HG03460 (cell line): ENCODE measurements around the gene TBL1XR1.

Source experiments
- ATAC-seq: cut with Tn5 transposase; IDR thresholded peaks from one replicate; pipeline ENCODE4 v1.9.1; 2021; ENCODE audit not compliant: unreplicated experiment

The TBL1XR1 gene

DNA sequence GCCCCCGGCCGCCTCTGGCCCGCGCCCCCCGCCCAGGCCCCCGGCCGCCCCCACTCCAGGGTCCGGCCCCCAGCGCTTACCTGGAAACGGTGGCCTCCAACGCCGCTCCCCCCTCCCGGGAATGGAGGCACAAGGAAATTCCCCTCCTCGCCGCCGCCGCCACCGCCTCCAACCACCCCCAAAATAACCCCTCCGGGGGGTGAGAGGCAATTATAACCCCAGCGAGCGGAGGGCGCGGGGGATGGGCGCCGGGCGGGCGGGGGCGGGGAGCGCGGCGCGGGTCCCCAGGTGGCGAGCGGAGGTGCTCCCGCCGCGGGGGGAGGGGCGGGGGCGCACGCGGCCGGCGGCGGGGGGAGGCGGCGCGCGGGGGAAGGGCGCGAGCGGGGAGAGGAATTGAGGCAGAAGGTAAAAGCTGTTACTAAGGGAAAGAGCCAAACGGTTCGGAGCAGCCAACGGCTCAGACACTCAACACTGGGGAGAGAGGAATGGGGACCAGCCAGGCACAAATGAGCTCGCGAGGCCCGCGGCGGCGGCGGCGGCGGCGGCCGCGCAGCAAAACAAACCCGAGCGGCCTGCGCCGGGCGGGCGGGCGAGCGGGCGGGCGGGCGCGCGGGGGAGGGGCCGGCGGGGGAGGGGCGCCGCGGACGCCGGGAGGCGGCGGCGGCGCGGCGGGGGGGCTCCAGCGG is at the start of gene TBL1XR1:
Gene TBL1XR1 (minus strand): TSS at position 442 of the 686 bp plus-strand sequence. CDS start 132,505 bp downstream, outside the sequence.
- ATAC-seq, result peak; percentile 43

DNA sequence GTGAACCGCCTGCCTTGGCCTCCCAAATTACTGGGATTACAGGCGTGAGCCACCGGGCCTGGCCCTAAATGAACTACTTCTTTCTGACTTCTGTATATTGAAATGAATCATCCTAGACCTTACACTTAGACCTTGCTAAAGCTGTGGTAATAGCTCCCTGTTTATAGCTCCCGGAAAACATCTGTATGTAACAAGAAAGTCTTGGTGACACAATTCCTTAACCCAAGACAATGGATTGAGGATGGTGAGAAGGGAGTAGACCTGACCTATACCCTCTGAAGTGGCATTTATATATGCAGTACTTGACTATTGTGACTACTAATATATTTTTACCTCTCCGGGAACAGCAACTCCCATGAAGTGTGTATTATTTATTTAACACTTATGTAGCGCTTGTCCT is 48.0 kb upstream of the TBL1XR1 start:
- no peak for ATAC-seq

GRCh38 chr3:177244606-177245005 is 47.3 kb upstream of the TBL1XR1 start:
- no peak for ATAC-seq

GRCh38 chr3:177238686-177239216 is 41.5 kb upstream of the TBL1XR1 start:
- ATAC-seq, result no peak

DNA sequence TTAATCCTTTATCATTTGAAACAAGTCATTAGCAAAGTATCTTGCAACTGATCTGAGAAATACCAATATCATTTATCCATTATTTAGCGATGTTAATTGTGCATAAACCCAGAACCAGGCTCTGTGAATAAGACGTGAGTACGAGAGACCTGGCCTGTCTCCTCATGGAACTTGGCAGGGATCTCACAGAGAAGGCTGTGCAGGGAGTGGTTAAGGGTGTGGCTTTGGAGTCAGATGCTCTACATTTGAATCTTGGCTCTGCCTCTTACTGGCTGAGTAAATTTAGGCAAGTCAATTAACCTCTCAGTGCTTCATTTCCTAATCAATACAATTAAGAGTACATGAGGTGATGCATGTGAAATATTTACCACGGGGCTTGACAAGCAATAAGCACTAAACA is 39.9 kb upstream of the TBL1XR1 start:
- no peak for ATAC-seq

DNA sequence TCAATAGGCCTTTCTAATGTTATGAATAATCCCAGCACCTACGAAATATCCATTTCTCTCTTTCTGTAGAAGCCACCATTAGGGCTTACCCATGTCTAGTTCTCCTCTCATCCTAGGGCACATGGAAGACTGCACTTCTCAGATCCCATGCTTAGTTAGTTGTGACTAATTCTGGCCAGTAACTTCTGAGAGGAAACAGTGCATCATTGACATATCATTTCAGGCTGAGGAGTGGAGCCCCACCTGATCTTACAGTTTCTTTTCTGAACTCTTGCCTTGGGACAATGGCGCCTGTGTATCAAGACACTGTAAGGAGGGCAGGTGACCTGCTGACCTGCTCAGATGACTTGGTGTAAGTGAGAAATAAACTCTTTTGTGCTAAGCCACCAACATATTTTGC is 39.4 kb upstream of the TBL1XR1 start:
- no peak for ATAC-seq

DNA sequence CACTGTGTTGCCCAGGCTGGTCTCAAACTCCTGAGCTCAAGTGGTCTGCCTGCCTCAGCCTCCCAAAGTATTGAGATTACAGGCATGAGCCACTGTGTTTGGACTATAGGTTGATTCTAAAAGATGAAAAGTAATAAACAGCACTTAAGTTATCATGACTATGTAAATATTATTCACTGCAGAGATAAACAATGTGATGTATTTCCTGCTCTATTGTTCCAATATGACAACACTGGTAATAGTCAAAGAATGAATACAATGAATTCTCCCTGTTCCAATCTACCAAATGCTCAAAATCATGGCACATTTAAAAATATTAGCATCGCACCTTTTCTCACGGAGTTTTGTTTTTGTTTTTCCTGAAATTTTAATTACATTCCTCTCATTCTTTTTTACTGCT is 36.8 kb upstream of the TBL1XR1 start:
- no peak for ATAC-seq

- no peak for ATAC-seq
Observed at GRCh38 chr3:177231242-177231641, 34.0 kb upstream of the TBL1XR1 start.

DNA sequence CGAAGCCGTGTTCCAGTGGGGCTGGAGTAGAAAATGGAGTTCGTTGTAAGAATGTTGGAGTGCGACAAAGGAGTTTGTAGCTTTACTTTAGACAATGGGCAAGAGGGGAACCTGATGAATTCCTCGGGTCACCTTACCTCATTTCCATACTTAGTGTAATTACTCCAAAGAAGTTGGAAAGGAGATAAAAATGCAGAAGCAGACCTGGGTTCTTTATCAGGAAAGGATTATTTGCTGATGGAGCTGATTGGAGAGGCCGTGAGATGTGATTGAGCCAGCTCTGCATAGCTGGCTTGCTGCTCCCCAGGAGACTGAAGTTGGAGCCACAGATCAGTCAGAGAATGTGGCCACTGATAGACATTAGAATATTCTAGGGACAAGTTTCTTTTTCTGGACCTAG is 33.4 kb upstream of the TBL1XR1 start:
- no peak for ATAC-seq

DNA sequence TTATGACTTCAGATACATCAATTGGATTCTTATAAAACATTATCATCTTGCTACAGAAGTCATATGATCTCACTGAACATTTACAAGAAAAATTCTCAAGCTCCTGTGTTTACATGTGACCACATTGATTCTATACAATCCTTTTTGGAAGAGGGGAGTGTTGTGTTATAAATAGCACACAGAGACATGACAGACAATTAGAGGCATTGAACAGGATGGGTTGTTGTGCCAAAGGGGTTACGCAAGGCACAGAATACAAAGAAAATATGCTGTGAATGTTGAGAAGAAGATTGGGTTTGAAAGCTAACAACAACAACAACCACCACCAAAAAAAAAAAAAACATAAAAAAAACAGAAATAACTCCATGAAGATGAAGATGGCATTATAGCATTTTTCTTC is 32.5 kb upstream of the TBL1XR1 start:
- no peak for ATAC-seq

DNA sequence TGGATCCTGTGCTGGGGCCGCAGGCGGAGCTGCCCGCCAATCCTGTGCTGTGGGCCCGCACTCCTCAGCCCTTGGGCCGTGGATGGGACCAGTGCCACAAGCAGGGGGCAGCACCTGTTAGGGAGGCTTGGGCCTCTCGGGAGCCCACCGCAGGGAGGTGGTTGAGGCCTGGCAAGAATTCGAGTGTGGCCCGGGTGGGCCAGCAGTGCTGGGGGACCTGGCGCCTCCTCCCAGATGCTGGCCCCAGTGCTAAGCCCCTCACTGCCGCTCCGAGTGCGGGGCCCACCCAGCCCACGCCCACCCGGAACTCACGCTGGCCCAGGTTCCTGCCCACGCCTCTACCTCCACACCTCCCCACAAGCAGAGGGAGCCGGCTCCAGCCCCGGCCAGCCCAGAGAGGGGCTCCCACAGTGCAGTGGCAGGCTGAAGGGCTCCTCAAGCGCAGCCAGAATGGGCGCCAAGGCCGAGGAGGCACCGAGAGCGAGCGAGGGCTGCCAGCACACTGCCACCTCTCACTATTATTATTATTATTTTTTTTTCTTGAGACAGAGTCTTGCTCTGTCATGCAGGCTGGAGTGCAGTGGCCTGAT is 31.4 kb upstream of the TBL1XR1 start:
- no peak for ATAC-seq

- ATAC-seq, result no peak
Observed at GRCh38 chr3:177224414-177224813, 27.1 kb upstream of the TBL1XR1 start.

DNA sequence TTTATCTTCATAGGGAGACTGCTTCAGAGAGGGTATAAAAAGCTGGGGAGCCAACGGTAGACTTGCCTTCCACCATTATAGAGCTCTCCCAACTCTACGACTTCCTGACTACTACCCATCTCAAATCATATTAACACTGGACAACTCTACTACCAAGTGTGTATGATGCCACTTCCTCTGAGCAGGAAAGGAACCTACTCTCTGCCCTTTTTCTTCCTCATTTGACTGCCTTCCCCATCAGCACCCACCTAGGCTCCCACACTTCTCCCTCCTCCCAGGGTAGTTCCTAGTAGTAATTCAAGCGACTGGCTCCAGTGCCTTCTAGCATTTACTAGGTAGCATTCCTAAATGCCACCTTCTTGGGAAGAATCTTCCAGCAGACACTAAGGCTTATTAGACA is 24.5 kb upstream of the TBL1XR1 start:
- ATAC-seq, result no peak

GRCh38 chr3:177220136-177220974 is 23.1 kb upstream of the TBL1XR1 start:
- ATAC-seq, result no peak

DNA sequence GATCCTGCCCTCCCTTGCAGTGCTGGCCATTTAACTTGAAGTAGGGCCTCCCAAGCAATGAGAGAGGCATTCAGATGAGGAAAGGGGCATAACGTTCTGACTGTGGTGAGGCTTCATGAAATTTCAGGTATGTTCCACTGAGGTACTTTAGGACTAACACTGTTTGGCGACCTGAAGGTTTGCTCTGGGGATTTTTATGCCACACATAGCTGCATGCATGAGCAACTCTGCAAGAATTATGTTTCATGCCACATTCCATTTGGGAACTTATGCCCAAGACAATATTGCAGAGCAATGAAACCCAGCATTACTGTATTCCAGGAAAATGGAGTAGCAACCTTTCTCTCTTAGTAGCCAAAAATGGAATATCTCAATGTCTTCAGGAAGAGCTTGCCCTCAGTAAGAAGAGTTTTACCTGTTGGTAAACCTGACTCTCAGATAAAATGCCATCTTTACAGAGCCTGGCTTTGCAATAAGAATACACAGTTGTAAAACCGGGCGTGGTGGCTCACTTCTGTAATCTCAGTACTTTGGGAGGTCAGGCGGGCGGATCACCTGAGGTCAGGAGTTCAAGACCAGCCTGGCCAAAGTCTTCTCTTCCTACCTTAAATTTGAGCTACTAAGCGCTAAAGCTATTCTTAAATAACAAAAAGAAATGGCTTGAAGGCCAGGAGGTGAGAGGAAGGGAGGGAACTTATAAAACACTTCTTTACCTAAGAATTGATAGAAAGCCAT is 16.7 kb upstream of the TBL1XR1 start:
- no peak for ATAC-seq

DNA sequence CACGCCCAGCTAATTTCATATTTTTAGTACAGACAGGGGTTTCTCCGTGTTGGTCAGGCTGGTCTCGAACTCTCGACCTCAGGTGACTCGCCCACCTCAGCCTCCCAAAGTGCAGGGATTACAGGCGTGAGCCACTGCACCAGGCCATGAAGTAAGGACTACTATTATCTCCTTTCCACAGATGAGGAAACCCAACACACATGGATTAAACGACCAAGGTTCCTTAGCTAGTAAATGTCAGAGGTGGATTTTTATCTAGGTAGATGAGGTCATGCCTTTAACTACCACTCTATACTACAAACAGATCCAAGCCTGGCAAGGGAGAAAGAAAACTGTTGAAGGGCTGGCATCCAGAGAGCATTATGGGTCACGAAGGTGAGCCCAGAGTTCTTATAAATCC is 15.5 kb upstream of the TBL1XR1 start:
- ATAC-seq, result no peak

- ATAC-seq, result no peak
Observed at GRCh38 chr3:177212278-177212610, 15.0 kb upstream of the TBL1XR1 start.

- ATAC-seq, result no peak
Observed at GRCh38 chr3:177211503-177212277, 14.4 kb upstream of the TBL1XR1 start.

GRCh38 chr3:177210744-177211502 is 13.6 kb upstream of the TBL1XR1 start:
- no peak for ATAC-seq

- ATAC-seq, result no peak
Observed at GRCh38 chr3:177209509-177209908, 12.2 kb upstream of the TBL1XR1 start.
